Suprapubic skin (tissue), 4 donors: Measurements from ENCODE around the gene MAPK12. TPM values are rescaled to one million over a fixed set of nuclear protein-coding genes. Genes with fewer than 3 reads are reported as not detected.
A peak's percentile ranks its signal among the peaks of the same experiment; 100 is the strongest.

Experiments
- DNase-seq, 2 donors: peaks; one replicate each; pipeline ENCODE4 v3.0.0-alpha.2; 2019; ENCODE audit warnings: low spot score in 2 of 2
- H3K27ac ChIP-seq: fragments of 200-600 bp; sonication (generic); one replicate; pipeline ENCODE4 v1.5.1; 2019
- H3K27me3 ChIP-seq: fragments of 200-600 bp; sonication (generic); one replicate; pipeline ENCODE4 v1.5.1; 2019
- H3K36me3 ChIP-seq: fragments of 200-600 bp; sonication (generic); one replicate; pipeline ENCODE4 v1.5.1; 2019
- H3K4me1 ChIP-seq: fragments of 200-600 bp; sonication (generic); one replicate; pipeline ENCODE4 v1.5.1; 2019
- H3K4me3 ChIP-seq: fragments of 200-600 bp; sonication (generic); one replicate; pipeline ENCODE4 v1.5.1; 2019; ENCODE audit warnings: mild to moderate bottlenecking
- H3K9me3 ChIP-seq: fragments of 200-600 bp; sonication (generic); one replicate; pipeline ENCODE4 v1.5.1; 2019
- CTCF ChIP-seq, 2 donors: fragments of 200-600 bp in 1 of 2; fragments of 450-650 bp in 1 of 2; sonication (generic) in 1 of 2; IDR thresholded peaks; one replicate each; pipeline ENCODE4 v1.5.1; 2016 to 2019; ENCODE audit warnings: antibody characterized with exemption in 2 of 2, mild to moderate bottlenecking in 1 of 2, moderate library complexity in 1 of 2
- EP300 ChIP-seq: sonication (generic); formaldehyde crosslinking; IDR thresholded peaks from one replicate; pipeline ENCODE4 v1.6.1; 2017; ENCODE audit warnings: antibody characterized with exemption
- POLR2A ChIP-seq, 2 donors: fragments of 450-650 bp; IDR thresholded peaks; one replicate each; pipeline ENCODE4 v1.6.1; 2017; ENCODE audit warnings: antibody characterized with exemption in 2 of 2, mild to moderate bottlenecking in 2 of 2, moderate library complexity in 2 of 2
- POLR2AphosphoS5 ChIP-seq, 3 donors: sonication (generic); formaldehyde crosslinking; IDR thresholded peaks; one replicate each; pipeline ENCODE4 v1.6.1; 2017; ENCODE audit warnings: antibody characterized with exemption in 3 of 3
- WGBS: methylation state at CpG from one replicate; pipeline ENCODE4 v1.1.5; 2018; 5-methylcytosine and 5-hydroxymethylcytosine counted together
- total RNA-seq, 4 donors: library from RNA; depleted of rRNA; stranded (reverse); fragments of >200 nt; gene quantifications; one replicate each; pipeline ENCODE4 v1.1.0, GENCODE V29; 2016

MAPK12 gene
- total RNA-seq, 4 donors from 2014 or later, result 1.3 to 5.7 (median 3.3) TPM

GRCh38 chr22:50252082-50253045 is 9.1 kb downstream of the MAPK12 start:
- DNase-seq, result peak in 1 of 2 donors; percentile 91
- Histone ChIP-seq H3K36me3 (peaks cover 2% of the 10 kb centered on the region), H3K9me3 (no peaks in the 10 kb centered on the region), H3K4me3 (peak overlapping the region; percentile 62), H3K27ac (no peak overlapping the region), H3K4me1 (peaks cover 46% of the 10 kb centered on the region), H3K27me3 (peaks cover 8% of the 10 kb centered on the region)
- peak in 1 of 2 donors; percentile 62 for TF ChIP-seq CTCF (IDR thresholded peaks at IDR 0.05)
- TF ChIP-seq POLR2AphosphoS5 (IDR thresholded peaks at IDR 0.05), result no peak
- WGBS, result 56% methylated on average over 8 of the region's 25 CpGs

GRCh38 chr22:50251477-50252081 is 9.9 kb downstream of the MAPK12 start:
- Histone ChIP-seq H3K36me3 (peaks cover 4% of the 10 kb centered on the region), H3K9me3 (no peaks in the 10 kb centered on the region), H3K27me3 (no peaks in the 10 kb centered on the region), H3K4me1 (peaks cover 47% of the 10 kb centered on the region), H3K4me3 (peak overlapping the region; percentile 62), H3K27ac (peak overlapping the region; percentile 18)
- DNase-seq, result no peak
- 10% methylated on average over 6 of the region's 36 CpGs for WGBS
- TF ChIP-seq CTCF (IDR thresholded peaks at IDR 0.05), result no peak
- TF ChIP-seq EP300, result no peak
- TF ChIP-seq POLR2A (IDR thresholded peaks at IDR 0.05), result no peak
- TF ChIP-seq POLR2AphosphoS5 (IDR thresholded peaks at IDR 0.05), result no peak

GRCh38 chr22:50250555-50251476 is 10.7 kb downstream of the MAPK12 start, which contains the start of gene HDAC10:
TSS of gene HDAC10 (minus strand) at chr22:50251265. CDS start at chr22:50251032, 233 bp downstream.
- Histone ChIP-seq H3K27ac (peak within 1 kb of the TSS; percentile 18), H3K36me3 (peaks cover 11% of the 10 kb centered on the region), H3K4me3 (peak within 1 kb of the TSS; percentile 62), H3K9me3 (no peaks in the 10 kb centered on the region), H3K27me3 (no peaks in the 10 kb centered on the region), H3K4me1 (peaks cover 55% of the 10 kb centered on the region)
- under 1% methylated on average over 21 of the region's 81 CpGs for WGBS
- no peak for DNase-seq
- TF ChIP-seq CTCF (IDR thresholded peaks at IDR 0.05) (no peak), POLR2AphosphoS5 (IDR thresholded peaks at IDR 0.05) (peak in 1 of 3 donors; percentile 64)

- Histone ChIP-seq H3K27me3 (no peaks in the 10 kb centered on the region), H3K9me3 (no peaks in the 10 kb centered on the region), H3K4me3 (peak overlapping the region; percentile 62), H3K4me1 (peaks cover 61% of the 10 kb centered on the region), H3K36me3 (peaks cover 11% of the 10 kb centered on the region), H3K27ac (no peak overlapping the region)
- TF ChIP-seq POLR2A (IDR thresholded peaks at IDR 0.05) (no peak), EP300 (no peak), CTCF (IDR thresholded peaks at IDR 0.05) (no peak), POLR2AphosphoS5 (IDR thresholded peaks at IDR 0.05) (no peak)
- WGBS, result no CpG with 5 or more reads among the region's 11 CpGs
- DNase-seq, result no peak
Measured at GRCh38 chr22:50250249-50250554, 11.3 kb downstream of the MAPK12 start.
